Keratinocyte (primary cell): ENCODE results near the gene TICAM1. TPM values are rescaled to one million over a fixed set of nuclear protein-coding genes. Genes with fewer than 3 reads are reported as not detected.

Experiments
- DNase-seq: peaks from one replicate; pipeline ENCODE4 v3.0.0-alpha.2; 2011; ENCODE audit warnings: low read depth, missing footprints, low spot score
- FAIRE-seq: peaks from 2 replicates; lab custom pipeline; 2011; peaks lifted over from hg19 to GRCh38; lab: Jason Lieb, UNC
- H2AFZ ChIP-seq: 2 replicates; pipeline ENCODE4 v1.6.0; 2012; ENCODE audit warnings: low read length, control low read depth, inconsistent platforms; ENCODE audit not compliant: control insufficient read depth
- H3K27ac ChIP-seq: 2 replicates; pipeline ENCODE4 v1.5.1; 2011; ENCODE audit warnings: low read length; ENCODE audit not compliant: control insufficient read depth, insufficient read depth
- H3K27me3 ChIP-seq: 3 replicates; pipeline ENCODE4 v1.6.0; 2011; ENCODE audit warnings: low read length; ENCODE audit not compliant: control insufficient read depth, insufficient read depth; ENCODE audit errors: extremely low read depth
- H3K36me3 ChIP-seq, 2 experiments: 2 replicates in 1 of 2; 3 replicates in 1 of 2; pipeline ENCODE4 v1.5.1; 2011; ENCODE audit warnings: low read length in 2 of 2, mild to moderate bottlenecking in 1 of 2; ENCODE audit not compliant: control insufficient read depth in 2 of 2, insufficient read depth in 2 of 2; ENCODE audit errors: extremely low read depth in 1 of 2
- H3K4me1 ChIP-seq: 3 replicates; pipeline ENCODE4 v1.5.1; 2011; ENCODE audit warnings: low read length; ENCODE audit not compliant: control insufficient read depth, insufficient read depth; ENCODE audit errors: extremely low read depth
- H3K4me2 ChIP-seq: 3 replicates; pipeline ENCODE4 v1.6.0; 2011; ENCODE audit warnings: low read depth, low read length; ENCODE audit not compliant: control insufficient read depth, insufficient read depth; ENCODE audit errors: extremely low read depth
- H3K4me3 ChIP-seq, 3 experiments: fragments of 200-600 bp in 1 of 3; sonication (generic) in 1 of 3; 2 replicates in 2 of 3; 3 replicates in 1 of 3; pipeline ENCODE4 v1.5.1; 2011 to 2016; ENCODE audit warnings: low read length in 3 of 3, mild to moderate bottlenecking in 3 of 3, control low read depth in 2 of 3, inconsistent platforms in 1 of 3, low read depth in 1 of 3, mixed read lengths in 1 of 3, mixed run types in 1 of 3, moderate library complexity in 1 of 3; ENCODE audit not compliant: control insufficient read depth in 2 of 3, insufficient read depth in 2 of 3; ENCODE audit errors: extremely low read depth in 1 of 3
- H3K79me2 ChIP-seq: 2 replicates; pipeline ENCODE4 v1.6.0; 2012; ENCODE audit warnings: low read length; ENCODE audit not compliant: control insufficient read depth, insufficient read depth
- H3K9ac ChIP-seq: 3 replicates; pipeline ENCODE4 v1.6.0; 2011; ENCODE audit warnings: low read length; ENCODE audit not compliant: control insufficient read depth, insufficient read depth; ENCODE audit errors: extremely low read depth
- H3K9me1 ChIP-seq: 3 replicates; pipeline ENCODE4 v1.6.0; 2011; ENCODE audit warnings: low read length; ENCODE audit not compliant: control insufficient read depth, insufficient read depth; ENCODE audit errors: extremely low read depth
- H3K9me3 ChIP-seq: 2 replicates; pipeline ENCODE4 v1.5.1; 2012; ENCODE audit warnings: low read depth, low read length; ENCODE audit not compliant: control insufficient read depth
- H4K20me1 ChIP-seq: 3 replicates; pipeline ENCODE4 v1.6.0; 2011; ENCODE audit warnings: low read length; ENCODE audit not compliant: control insufficient read depth, insufficient read depth; ENCODE audit errors: extremely low read depth
- CTCF ChIP-seq, 3 experiments: IDR thresholded peaks in 1 of 3; conservative IDR thresholded peaks in 1 of 3; optimal IDR thresholded peaks in 1 of 3; 2 replicates in 2 of 3; 3 replicates in 1 of 3; pipeline versions ENCODE3 to v1.5.1; 2011; ENCODE audit warnings: low read length in 3 of 3, mild to moderate bottlenecking in 3 of 3, moderate library complexity in 2 of 3, control low read depth in 1 of 3, inconsistent platforms in 1 of 3; ENCODE audit not compliant: insufficient read depth in 2 of 3; ENCODE audit errors: extremely low read depth in 1 of 3
- EZH2 ChIP-seq: IDR thresholded peaks from one replicate; pipeline ENCODE4 v1.6.1; 2012; ENCODE audit warnings: inconsistent platforms, mild to moderate bottlenecking, low read length, moderate library complexity
- dilution Hi-C: fragments of 300-500 bp; cut with MboI; formaldehyde crosslinking; loops from one replicate; pipeline ENCODE4 v1.7.0; 2020; ENCODE audit warnings: low sequenced_read_pairs; ENCODE audit not compliant: extremely low pct_ligation_motif_present
- polyA plus RNA-seq, 5 experiments: library from polyadenylated mRNA; depleted of rRNA in 3 of 5; stranded (reverse) in 3 of 5; stranded (forward) in 1 of 5; unstranded in 1 of 5; fragments of >200 nt; gene quantifications; 1 replicate in 1 of 5; 2 replicates in 3 of 5; 3 replicates in 1 of 5; pipeline versions ENCODE4 v1.2.1 to v1.2.3, GENCODE V29; 2011 to 2012; ENCODE audit warnings: missing spikeins in 2 of 5, low read depth in 1 of 5, low replicate concordance in 1 of 5

TICAM1 gene
- polyA plus RNA-seq, 1 donor (not counting 4 experiments of a cell fraction or from before 2014, with no cell fraction given): 2.2 TPM

DNA sequence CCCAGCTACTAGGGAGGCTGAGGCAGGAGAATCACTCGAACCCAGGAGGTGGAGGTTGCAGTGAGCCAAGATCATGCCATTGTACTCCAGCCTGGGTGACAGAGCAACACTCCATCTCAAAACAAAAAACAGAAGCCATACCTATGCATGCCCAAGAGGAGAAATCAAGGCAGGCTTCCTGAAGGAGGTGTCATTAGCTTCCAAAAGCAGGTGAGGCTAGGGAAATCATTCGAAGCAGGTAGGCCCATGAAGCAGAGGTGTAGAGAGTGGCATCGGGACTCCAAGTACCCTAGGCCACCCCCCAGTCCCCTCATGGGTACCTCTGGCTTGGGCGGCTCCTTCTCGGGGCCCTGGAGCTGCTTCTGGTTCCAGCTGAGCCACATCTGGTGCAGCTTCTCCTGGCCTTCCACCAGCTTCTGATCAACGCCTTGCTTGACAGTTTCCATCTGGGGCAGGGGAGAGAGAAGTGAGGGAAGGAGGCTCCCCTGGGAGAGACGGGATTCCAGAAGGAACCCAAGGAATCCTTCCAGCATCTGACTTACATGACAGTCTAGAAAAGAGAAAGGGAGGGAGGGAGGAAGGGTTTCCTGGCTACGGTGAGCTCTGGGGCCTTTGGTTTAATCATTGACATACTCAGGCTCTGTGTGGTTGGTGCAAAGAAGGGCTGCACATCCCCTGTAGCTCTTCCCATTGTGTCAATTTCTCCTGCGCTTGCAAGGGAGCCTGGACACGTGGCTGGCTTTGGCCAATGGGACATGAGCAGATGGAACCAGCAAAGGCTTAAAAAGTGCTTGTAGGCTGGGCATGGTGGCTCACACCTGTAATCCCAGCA, 13.1 kb upstream of the TICAM1 start:
- no peaks in the 10 kb centered on the region for H3K79me2 ChIP-seq
- no peaks in the 10 kb centered on the region for H4K20me1 ChIP-seq
- no peaks in the 10 kb centered on the region for H3K4me1 ChIP-seq
- H3K9me3 ChIP-seq: no peaks in the 10 kb centered on the region
- H3K9ac ChIP-seq: no peak overlapping the region
- no peak for DNase-seq
- no peak for FAIRE-seq
- no peaks in the 10 kb centered on the region for H3K27me3 ChIP-seq
- no peaks in the 10 kb centered on the region for H3K9me1 ChIP-seq
- no peak overlapping the region for H3K4me3 ChIP-seq
- no peak overlapping the region for H3K4me2 ChIP-seq
- dilution Hi-C loops: no loop called here
- TF ChIP-seq CTCF (optimal IDR thresholded peaks at IDR 0.05 in 1 of 3, IDR thresholded peaks at IDR 0.05 in 1 of 3, conservative IDR thresholded peaks at IDR 0.05 in 1 of 3; ENCODE audit: extremely low read depth in 1 of 3, insufficient read depth in 2 of 3, low read length in 3 of 3) (no peak), EZH2 (no peak)
- peaks cover 15 to 27% of the 10 kb centered on the region in 2 experiments for H3K36me3 ChIP-seq
- H3K27ac ChIP-seq: no peak overlapping the region
- H2AFZ ChIP-seq: no peak overlapping the region

- Histone ChIP-seq H2AFZ (no peak overlapping the region), H3K27ac (no peak overlapping the region), H3K4me1 (no peaks in the 10 kb centered on the region), H3K9me3 (no peaks in the 10 kb centered on the region), H3K9me1 (no peaks in the 10 kb centered on the region), H3K4me3 (no peak overlapping the region), H3K4me2 (no peak overlapping the region), H3K36me3 (peaks cover 24 to 31% of the 10 kb centered on the region in 2 experiments), H3K27me3 (no peaks in the 10 kb centered on the region), H4K20me1 (no peaks in the 10 kb centered on the region), H3K79me2 (no peaks in the 10 kb centered on the region), H3K9ac (no peak overlapping the region)
- dilution Hi-C loops: no loop called here
- FAIRE-seq: no peak
- DNase-seq: no peak
- TF ChIP-seq CTCF (optimal IDR thresholded peaks at IDR 0.05 in 1 of 3, IDR thresholded peaks at IDR 0.05 in 1 of 3, conservative IDR thresholded peaks at IDR 0.05 in 1 of 3; ENCODE audit: extremely low read depth in 1 of 3, insufficient read depth in 2 of 3, low read length in 3 of 3) (no peak), EZH2 (no peak)
Observed at GRCh38 chr19:4843647-4843965, 12.1 kb upstream of the TICAM1 start.
